ENCODE results near the gene PHLDA2.
"Not testable (repeated sequence)": the region's sequence is repeated elsewhere in the genome, so short reads cannot be mapped to it uniquely, and the experiment has no call there.

Gene PHLDA2

GRCh38 chr11:2914455-2915195, 14.6 kb downstream of the PHLDA2 start:
- Histone ChIP-seq H3K4me2 (peak overlapping the region; percentile 98), H3K4me1 (peaks cover 100% of the 10 kb centered on the region), H4K20me1 (no peaks in the 10 kb centered on the region)

GRCh38 chr11:2913776-2914175, 15.4 kb downstream of the PHLDA2 start:
- peaks cover 98% of the 10 kb centered on the region for H3K4me1 ChIP-seq
- no peak for TF ChIP-seq Cebpa-rat (IDR thresholded peaks at IDR 0.05)
- peak overlapping the region; percentile 98 for H3K4me2 ChIP-seq
- no peaks in the 10 kb centered on the region for H3K27me3 ChIP-seq
- no peaks in the 10 kb centered on the region for H3K36me3 ChIP-seq
- no peaks in the 10 kb centered on the region for H4K20me1 ChIP-seq
- H3K9ac ChIP-seq: peak overlapping the region; percentile 74
- H3K4me3 ChIP-seq: peak overlapping the region; percentile 52
- no peaks in the 10 kb centered on the region for H3K9me3 ChIP-seq
- H3K27ac ChIP-seq: peak overlapping the region; percentile 93

More at GRCh38 chr11:2914455-2915195, 14.6 kb downstream of the PHLDA2 start:
- peak overlapping the region; percentile 52 for H3K4me3 ChIP-seq
- H3K9ac ChIP-seq: peak overlapping the region; percentile 74
- no peak for TF ChIP-seq Cebpa-rat (IDR thresholded peaks at IDR 0.05)
- no peaks in the 10 kb centered on the region for H3K27me3 ChIP-seq
- H3K27ac ChIP-seq: peak overlapping the region; percentile 93
- H3K36me3 ChIP-seq: no peaks in the 10 kb centered on the region
- H3K9me3 ChIP-seq: no peaks in the 10 kb centered on the region

GRCh38 chr11:2913019-2913431, 16.2 kb downstream of the PHLDA2 start:
- Histone ChIP-seq H3K4me3 (peak overlapping the region; percentile 52; the same call in 1 of the 2 replicates), H3K9me3 (no peaks in the 10 kb centered on the region), H3K4me2 (peak overlapping the region; percentile 98), H3K9ac (peak overlapping the region; percentile 74), H3K4me1 (peaks cover 98% of the 10 kb centered on the region), H3K36me3 (no peaks in the 10 kb centered on the region), H3K27ac (peak overlapping the region; percentile 93), H3K27me3 (no peaks in the 10 kb centered on the region), H4K20me1 (no peaks in the 10 kb centered on the region)
- TF ChIP-seq Cebpa-rat (IDR thresholded peaks at IDR 0.05): no peak

GRCh38 chr11:2912498-2912897, 16.7 kb downstream of the PHLDA2 start:
- Histone ChIP-seq H4K20me1 (no peaks in the 10 kb centered on the region), H3K36me3 (no peaks in the 10 kb centered on the region), H3K27ac (peak overlapping the region; percentile 93), H3K27me3 (no peaks in the 10 kb centered on the region), H3K9me3 (no peaks in the 10 kb centered on the region), H3K9ac (peak overlapping the region; percentile 74), H3K4me2 (peak overlapping the region; percentile 98), H3K4me3 (no peak overlapping the region), H3K4me1 (peaks cover 98% of the 10 kb centered on the region)
- TF ChIP-seq Cebpa-rat (IDR thresholded peaks at IDR 0.05): no peak

GRCh38 chr11:2911785-2912391, 17.3 kb downstream of the PHLDA2 start:
- H3K4me1 ChIP-seq: peaks cover 93% of the 10 kb centered on the region
- peak overlapping the region; percentile 93 for H3K27ac ChIP-seq
- no peak for TF ChIP-seq Cebpa-rat (IDR thresholded peaks at IDR 0.05)
- H3K9ac ChIP-seq: peak overlapping the region; percentile 55; the same call in 1 of the 2 replicates
- no peaks in the 10 kb centered on the region for H3K27me3 ChIP-seq
- peak overlapping the region; percentile 98 for H3K4me2 ChIP-seq
- no peak overlapping the region for H3K4me3 ChIP-seq
- H3K36me3 ChIP-seq: no peaks in the 10 kb centered on the region
- H3K9me3 ChIP-seq: no peaks in the 10 kb centered on the region
- no peaks in the 10 kb centered on the region for H4K20me1 ChIP-seq

- Histone ChIP-seq H3K4me2 (peak overlapping the region; percentile 98), H3K4me3 (no peak overlapping the region), H4K20me1 (no peaks in the 10 kb centered on the region), H3K36me3 (no peaks in the 10 kb centered on the region), H3K27ac (peak overlapping the region; percentile 93), H3K9ac (no peak overlapping the region), H3K9me3 (no peaks in the 10 kb centered on the region), H3K4me1 (peaks cover 87% of the 10 kb centered on the region), H3K27me3 (no peaks in the 10 kb centered on the region)
- TF ChIP-seq Cebpa-rat (IDR thresholded peaks at IDR 0.05): no peak
Measured at GRCh38 chr11:2911088-2911784, 18.0 kb downstream of the PHLDA2 start.

- TF ChIP-seq Cebpa-rat (IDR thresholded peaks at IDR 0.05): no peak
- H3K36me3 ChIP-seq: no peaks in the 10 kb centered on the region
- H3K9ac ChIP-seq: no peak overlapping the region; the same call in 1 of the 2 replicates
- peaks cover 3% of the 10 kb centered on the region; the same call in 1 of the 2 replicates for H3K9me3 ChIP-seq
- peak overlapping the region; percentile 98 for H3K4me2 ChIP-seq
- H3K27me3 ChIP-seq: no peaks in the 10 kb centered on the region
- no peaks in the 10 kb centered on the region for H4K20me1 ChIP-seq
- no peak overlapping the region for H3K4me3 ChIP-seq
- H3K27ac ChIP-seq: peak overlapping the region; percentile 93; the same call in 1 of the 2 replicates
- H3K4me1 ChIP-seq: peaks cover 79% of the 10 kb centered on the region
Measured at GRCh38 chr11:2910401-2910955, 18.7 kb downstream of the PHLDA2 start.

GRCh38 chr11:2909133-2909902, 19.9 kb downstream of the PHLDA2 start:
- Histone ChIP-seq H3K4me3 (no peak overlapping the region), H3K9me3 (peaks cover 6% of the 10 kb centered on the region; the same call in 1 of the 2 replicates), H3K4me2 (peak overlapping the region; percentile 98), H3K9ac (no peak overlapping the region), H3K36me3 (no peaks in the 10 kb centered on the region; the same call in 1 of the 2 replicates), H3K27me3 (no peaks in the 10 kb centered on the region), H3K4me1 (peaks cover 70% of the 10 kb centered on the region), H4K20me1 (no peaks in the 10 kb centered on the region), H3K27ac (peak overlapping the region; percentile 38; the same call in 1 of the 2 replicates)
- TF ChIP-seq Cebpa-rat (IDR thresholded peaks at IDR 0.05): no peak

GRCh38 chr11:2908130-2908529, 21.1 kb downstream of the PHLDA2 start:
- Histone ChIP-seq H3K4me3 (no peak overlapping the region), H3K4me2 (peak overlapping the region; percentile 64), H3K9ac (no peak overlapping the region), H3K9me3 (peaks cover 6% of the 10 kb centered on the region; the same call in 1 of the 2 replicates), H3K27ac (no peak overlapping the region), H3K27me3 (no peaks in the 10 kb centered on the region), H3K4me1 (peaks cover 70% of the 10 kb centered on the region), H4K20me1 (no peaks in the 10 kb centered on the region), H3K36me3 (no peaks in the 10 kb centered on the region; the same call in 1 of the 2 replicates)
- TF ChIP-seq Cebpa-rat (IDR thresholded peaks at IDR 0.05): no peak

- H3K27ac ChIP-seq, H3K4me2 ChIP-seq, H3K27me3 ChIP-seq, H4K20me1 ChIP-seq, H3K36me3 ChIP-seq, H3K9ac ChIP-seq, H3K9me3 ChIP-seq, H3K4me3 ChIP-seq: not testable (repeated sequence)
- H3K4me1 ChIP-seq: peaks cover 66% of the 10 kb centered on the region
Measured at GRCh38 chr11:2905299-2905698, 23.9 kb downstream of the PHLDA2 start.
